ENCODE measurements around the gene ASXL3.

Gene ASXL3

DNA sequence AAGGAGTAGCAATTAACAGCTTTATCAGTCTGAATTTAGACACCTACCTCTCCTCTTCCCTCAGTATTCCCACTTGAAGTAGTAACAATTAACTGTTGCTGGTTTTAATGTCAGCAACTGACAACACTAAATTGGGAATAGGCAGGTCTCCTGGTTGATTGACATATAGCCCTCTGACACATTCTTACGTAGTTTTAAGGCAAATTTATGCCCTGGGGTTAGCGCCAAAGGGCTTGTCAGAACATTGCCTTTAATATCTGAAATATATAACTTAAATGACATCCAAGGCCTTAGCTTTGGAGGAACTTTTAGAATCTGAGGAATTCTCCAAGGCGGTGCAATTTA, 7.4 kb downstream of the ASXL3 start:
- no peaks in the 10 kb centered on the region for H3K36me3 ChIP-seq (replicated peaks; ENCODE audit: insufficient read depth, low read length)
- no peaks in the 10 kb centered on the region for H3K27me3 ChIP-seq (replicated peaks; ENCODE audit: insufficient read depth, low read length)
- no peak for DNase-seq
- H3K4me2 ChIP-seq (ENCODE audit: low read depth, low read length) = no peak overlapping the region
- H3K4me1 ChIP-seq (ENCODE audit: low read length) = no peaks in the 10 kb centered on the region
- H3K9me3 ChIP-seq (replicated peaks; ENCODE audit: insufficient read depth, low read length) = no peaks in the 10 kb centered on the region
- no peaks in the 10 kb centered on the region for H3F3A ChIP-seq (ENCODE audit: insufficient read depth, low read length)
- no peaks in the 10 kb centered on the region for H3K79me2 ChIP-seq (ENCODE audit: low read length)
- no peak overlapping the region for H3K4me3 ChIP-seq (ENCODE audit: low read length)
- no peak overlapping the region for H2AFZ ChIP-seq (ENCODE audit: low read length)
- no peak overlapping the region for H3K27ac ChIP-seq (ENCODE audit: low read length)
- H3K9me2 ChIP-seq (replicated peaks; ENCODE audit: insufficient read depth, low read length) = no peaks in the 10 kb centered on the region
- H3K9ac ChIP-seq (ENCODE audit: low read length) = no peak overlapping the region
- H4K20me1 ChIP-seq (ENCODE audit: insufficient read depth, low read length) = no peaks in the 10 kb centered on the region
- TF ChIP-seq, protein P1, sequence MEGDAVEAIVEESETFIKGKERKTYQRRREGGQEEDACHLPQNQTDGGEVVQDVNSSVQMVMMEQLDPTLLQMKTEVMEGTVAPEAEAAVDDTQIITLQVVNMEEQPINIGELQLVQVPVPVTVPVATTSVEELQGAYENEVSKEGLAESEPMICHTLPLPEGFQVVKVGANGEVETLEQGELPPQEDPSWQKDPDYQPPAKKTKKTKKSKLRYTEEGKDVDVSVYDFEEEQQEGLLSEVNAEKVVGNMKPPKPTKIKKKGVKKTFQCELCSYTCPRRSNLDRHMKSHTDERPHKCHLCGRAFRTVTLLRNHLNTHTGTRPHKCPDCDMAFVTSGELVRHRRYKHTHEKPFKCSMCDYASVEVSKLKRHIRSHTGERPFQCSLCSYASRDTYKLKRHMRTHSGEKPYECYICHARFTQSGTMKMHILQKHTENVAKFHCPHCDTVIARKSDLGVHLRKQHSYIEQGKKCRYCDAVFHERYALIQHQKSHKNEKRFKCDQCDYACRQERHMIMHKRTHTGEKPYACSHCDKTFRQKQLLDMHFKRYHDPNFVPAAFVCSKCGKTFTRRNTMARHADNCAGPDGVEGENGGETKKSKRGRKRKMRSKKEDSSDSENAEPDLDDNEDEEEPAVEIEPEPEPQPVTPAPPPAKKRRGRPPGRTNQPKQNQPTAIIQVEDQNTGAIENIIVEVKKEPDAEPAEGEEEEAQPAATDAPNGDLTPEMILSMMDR (IDR thresholded peaks at IDR 0.05; ENCODE audit: low read length) = no peak
- TF ChIP-seq EZH2phosphoT487 (IDR thresholded peaks at IDR 0.05; ENCODE audit: low read length) (no peak), EZH2 (optimal IDR thresholded peaks at IDR 0.05; ENCODE audit: low read depth, low read length) (no peak)

DNA sequence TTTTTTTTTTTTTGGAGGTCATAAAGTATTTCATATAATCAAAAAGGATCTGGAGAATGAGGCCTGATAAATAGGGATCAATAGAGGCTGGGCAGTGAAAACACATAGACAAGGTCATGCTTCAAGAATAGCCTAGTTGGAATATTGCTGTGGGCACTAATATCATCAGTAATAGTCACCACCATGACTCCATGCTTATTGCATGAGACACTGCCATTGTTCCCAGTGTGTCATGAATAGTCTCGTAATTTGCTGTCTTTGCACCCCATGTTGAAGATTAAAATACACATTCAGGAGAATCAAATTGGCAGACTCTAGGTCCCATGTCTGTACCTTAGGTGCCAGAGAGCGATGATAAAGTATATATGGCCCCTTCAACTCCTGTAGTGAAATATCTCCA, 10.3 kb downstream of the ASXL3 start:
- no peaks in the 10 kb centered on the region for H3K79me2 ChIP-seq (ENCODE audit: low read length)
- H3K9me3 ChIP-seq (replicated peaks; ENCODE audit: insufficient read depth, low read length) = no peaks in the 10 kb centered on the region
- no peak overlapping the region for H3K9ac ChIP-seq (ENCODE audit: low read length)
- H3K4me2 ChIP-seq (ENCODE audit: low read depth, low read length) = no peak overlapping the region
- no peaks in the 10 kb centered on the region for H3K36me3 ChIP-seq (replicated peaks; ENCODE audit: insufficient read depth, low read length)
- no peak overlapping the region for H3K4me3 ChIP-seq (ENCODE audit: low read length)
- no peaks in the 10 kb centered on the region for H3F3A ChIP-seq (ENCODE audit: insufficient read depth, low read length)
- no peaks in the 10 kb centered on the region for H4K20me1 ChIP-seq (ENCODE audit: insufficient read depth, low read length)
- H2AFZ ChIP-seq (ENCODE audit: low read length) = no peak overlapping the region
- no peak overlapping the region for H3K27ac ChIP-seq (ENCODE audit: low read length)
- DNase-seq = no peak
- H3K27me3 ChIP-seq (replicated peaks; ENCODE audit: insufficient read depth, low read length) = no peaks in the 10 kb centered on the region
- no peaks in the 10 kb centered on the region for H3K4me1 ChIP-seq (ENCODE audit: low read length)
- no peaks in the 10 kb centered on the region for H3K9me2 ChIP-seq (replicated peaks; ENCODE audit: insufficient read depth, low read length)
- TF ChIP-seq, protein P1 (IDR thresholded peaks at IDR 0.05; ENCODE audit: low read length) = no peak
- TF ChIP-seq EZH2 (optimal IDR thresholded peaks at IDR 0.05; ENCODE audit: low read depth, low read length) (no peak), EZH2phosphoT487 (IDR thresholded peaks at IDR 0.05; ENCODE audit: low read length) (no peak)

DNA sequence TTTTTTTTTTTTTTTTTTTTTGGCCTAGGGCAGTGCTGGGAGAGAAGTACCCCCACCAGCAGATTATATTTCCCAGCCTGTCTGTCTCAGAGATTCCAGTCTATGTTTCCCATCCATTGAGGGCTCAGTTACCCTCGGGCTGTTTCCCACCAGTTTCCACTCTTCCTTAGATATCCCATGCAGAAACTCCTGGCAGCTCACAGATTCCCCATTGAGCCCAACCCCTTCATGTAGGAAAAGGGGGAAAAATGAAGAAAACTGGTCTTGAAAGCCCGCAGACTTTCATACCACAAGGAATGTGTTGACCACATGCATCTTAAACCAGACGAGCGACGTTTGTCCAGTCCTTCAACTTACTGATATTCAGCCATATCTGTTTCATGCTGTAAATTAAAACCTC, 15.2 kb downstream of the ASXL3 start:
- no peaks in the 10 kb centered on the region for H3K36me3 ChIP-seq (replicated peaks; ENCODE audit: insufficient read depth, low read length)
- H4K20me1 ChIP-seq (ENCODE audit: insufficient read depth, low read length) = no peaks in the 10 kb centered on the region
- H3K4me3 ChIP-seq (ENCODE audit: low read length) = no peak overlapping the region
- DNase-seq = no peak
- H3F3A ChIP-seq (ENCODE audit: insufficient read depth, low read length) = no peaks in the 10 kb centered on the region
- TF ChIP-seq, protein P1 (IDR thresholded peaks at IDR 0.05; ENCODE audit: low read length) = no peak
- no peak for TF ChIP-seq EZH2phosphoT487 (IDR thresholded peaks at IDR 0.05; ENCODE audit: low read length)
- TF ChIP-seq EZH2 (optimal IDR thresholded peaks at IDR 0.05; ENCODE audit: low read depth, low read length) = no peak
- no peaks in the 10 kb centered on the region for H3K79me2 ChIP-seq (ENCODE audit: low read length)
- no peaks in the 10 kb centered on the region for H3K4me1 ChIP-seq (ENCODE audit: low read length)
- no peaks in the 10 kb centered on the region for H3K9me3 ChIP-seq (replicated peaks; ENCODE audit: insufficient read depth, low read length)
- no peak overlapping the region for H3K4me2 ChIP-seq (ENCODE audit: low read depth, low read length)
- H3K9ac ChIP-seq (ENCODE audit: low read length) = no peak overlapping the region
- no peaks in the 10 kb centered on the region for H3K9me2 ChIP-seq (replicated peaks; ENCODE audit: insufficient read depth, low read length)
- H3K27ac ChIP-seq (ENCODE audit: low read length) = no peak overlapping the region
- no peak overlapping the region for H2AFZ ChIP-seq (ENCODE audit: low read length)
- H3K27me3 ChIP-seq (replicated peaks; ENCODE audit: insufficient read depth, low read length) = no peaks in the 10 kb centered on the region

Data from MM.1S (cell line).